Transverse colon (tissue), 4 donors: Measurements from ENCODE around the gene NR0B2. TPM values are rescaled to one million over a fixed set of nuclear protein-coding genes. Genes with fewer than 3 reads are reported as not detected.

Experiments
- DNase-seq: peaks from one replicate; pipeline ENCODE4 v3.0.0-alpha.2; 2019
- H3K27ac ChIP-seq, 4 donors: fragments of 200-600 bp; sonication (generic); 2 replicates each; pipeline ENCODE4 v1.5.1; 2016 to 2018; ENCODE audit warnings: inconsistent platforms in 4 of 4
- H3K27me3 ChIP-seq: fragments of 200-600 bp; sonication (generic); 2 replicates; pipeline ENCODE4 v1.5.1; 2017; ENCODE audit warnings: inconsistent platforms
- H3K36me3 ChIP-seq, 4 donors: fragments of 200-600 bp; sonication (generic); 2 replicates each; pipeline ENCODE4 v1.5.1; 2017 to 2019; ENCODE audit warnings: inconsistent platforms in 4 of 4
- H3K4me1 ChIP-seq, 4 donors: fragments of 200-600 bp; sonication (generic); 2 replicates each; pipeline ENCODE4 v1.5.1; 2017 to 2020; ENCODE audit warnings: inconsistent platforms in 4 of 4
- H3K4me3 ChIP-seq, 4 donors: fragments of 200-600 bp; sonication (generic); 1 replicate in 1 of 4; 2 replicates in 3 of 4; pipeline versions ENCODE4 v1.5.1 to v1.6.1; 2017 to 2019; ENCODE audit warnings: inconsistent platforms in 4 of 4
- H3K9me3 ChIP-seq, 2 donors: fragments of 200-600 bp; sonication (generic); 2 replicates each; pipeline ENCODE4 v1.5.1; 2017 to 2019; ENCODE audit warnings: inconsistent platforms in 2 of 2
- CTCF ChIP-seq, 5 experiments: fragments of 200-600 bp in 3 of 5; fragments of 450-650 bp in 2 of 5; sonication (generic) in 3 of 5; IDR thresholded peaks; 1 replicate in 2 of 5; 2 replicates in 3 of 5; pipeline ENCODE4 v1.5.1; 2016 to 2017; ENCODE audit warnings: antibody characterized with exemption in 5 of 5, inconsistent platforms in 3 of 5, mild to moderate bottlenecking in 2 of 5, moderate library complexity in 1 of 5
- EP300 ChIP-seq: sonication (generic); formaldehyde crosslinking; IDR thresholded peaks from one replicate; pipeline ENCODE4 v1.6.1; 2017; ENCODE audit warnings: antibody characterized with exemption, low read depth
- POLR2A ChIP-seq: fragments of 450-650 bp; IDR thresholded peaks from one replicate; pipeline ENCODE4 v1.6.1; 2016; ENCODE audit warnings: antibody characterized with exemption, mild to moderate bottlenecking, moderate library complexity
- POLR2AphosphoS5 ChIP-seq, 3 donors: sonication (generic); formaldehyde crosslinking; IDR thresholded peaks; one replicate each; pipeline ENCODE4 v1.6.1; 2016; ENCODE audit warnings: antibody characterized with exemption in 3 of 3
- WGBS, 2 donors: methylation state at CpG; one replicate each; pipeline ENCODE4 v1.1.5; 2018; ENCODE audit warnings: low coverage in 1 of 2; 5-methylcytosine and 5-hydroxymethylcytosine counted together
- in situ Hi-C, 4 donors: fragments of 200-750 bp; cut with MboI; loops; one replicate each; pipeline versions ENCODE4 v1.15.0 to v1.15.1; 2017; ENCODE audit warnings: low sequenced_read_pairs in 3 of 4, low pct_ligation_motif_present in 1 of 4, low pct_unique_long_range_greater_than_20kb in 1 of 4
- intact Hi-C: fragments of 100-400 bp; cut with DNase I; formaldehyde crosslinking; loops from one replicate; pipeline ENCODE4 v1.15.1; 2023; ENCODE audit warnings: low total_unique reads
- total RNA-seq, 4 donors: library from RNA; depleted of rRNA; stranded (reverse); fragments of >200 nt; gene quantifications; one replicate each; pipeline ENCODE4 v1.1.0, GENCODE V29; 2016

NR0B2 gene
- total RNA-seq, 4 donors from 2014 or later, result 0.95 to 2.7 TPM; not detected in 2

- DNase-seq, result no peak
- peaks cover 0 to 20% (median 12%) of the 10 kb centered on the region in 4 donors for H3K4me1 ChIP-seq
- peaks cover 44% of the 10 kb centered on the region for H3K27me3 ChIP-seq
- peak overlapping the region; percentile 21 to 71 (median 64) for H3K4me3 ChIP-seq
- 18% methylated on average over 13 of the region's 13 CpGs; no CpG with 5 or more reads in 1 of the 2 donors for WGBS, 2 donors
- H3K36me3 ChIP-seq, result no peaks in the 10 kb centered on the region
- TF ChIP-seq POLR2A, result no peak
- intact Hi-C loops (no loop called here), in situ Hi-C loops (no loop called here)
- H3K9me3 ChIP-seq, result no peaks in the 10 kb centered on the region
- H3K27ac ChIP-seq, result peak overlapping the region; percentile 64 to 83 (median 78)
Measured at GRCh38 chr1:26959270-26959669, 45.5 kb upstream of the NR0B2 start.

GRCh38 chr1:26957306-26957705 is 43.5 kb upstream of the NR0B2 start:
- in situ Hi-C loops, result no loop called here
- TF ChIP-seq CTCF (IDR thresholded peaks at IDR 0.05) (no peak), POLR2AphosphoS5 (IDR thresholded peaks at IDR 0.05) (no peak), POLR2A (no peak), EP300 (no peak)
- DNase-seq, result no peak
- Histone ChIP-seq H3K36me3 (no peaks in the 10 kb centered on the region), H3K4me3 (no peak overlapping the region), H3K27me3 (peaks cover 44% of the 10 kb centered on the region), H3K4me1 (peaks cover 0 to 20% (median 12%) of the 10 kb centered on the region in 4 donors), H3K27ac (no peak overlapping the region), H3K9me3 (no peaks in the 10 kb centered on the region)
- intact Hi-C loops, result no loop called here
- WGBS, 2 donors, result 88 to 90% methylated on average over 3 of the region's 3 CpGs

GRCh38 chr1:26956321-26956720 is 42.5 kb upstream of the NR0B2 start:
- WGBS, 2 donors, result 86 to 94% methylated on average over 2 to 3 of the region's 3 CpGs
- in situ Hi-C loops (no loop called here), intact Hi-C loops (no loop called here)
- Histone ChIP-seq H3K27ac (no peak overlapping the region), H3K36me3 (no peaks in the 10 kb centered on the region), H3K4me1 (peaks cover 0 to 19% (median 10%) of the 10 kb centered on the region in 4 donors), H3K27me3 (peaks cover 44% of the 10 kb centered on the region), H3K9me3 (no peaks in the 10 kb centered on the region), H3K4me3 (no peak overlapping the region)
- TF ChIP-seq EP300 (no peak), POLR2A (no peak)
- no peak for DNase-seq

- in situ Hi-C loops, result no loop called here
- peaks cover 15% of the 10 kb centered on the region for H3K27me3 ChIP-seq
- intact Hi-C loops, result no loop called here
- no peak for DNase-seq
- no peak overlapping the region for H3K27ac ChIP-seq
- TF ChIP-seq POLR2AphosphoS5 (IDR thresholded peaks at IDR 0.05) (no peak), EP300 (no peak), POLR2A (no peak), CTCF (IDR thresholded peaks at IDR 0.05) (no peak)
- no peaks in the 10 kb centered on the region for H3K4me1 ChIP-seq
- WGBS, 2 donors, result 96 to 100% methylated on average over 1 to 5 of the region's 5 CpGs
- H3K36me3 ChIP-seq, result no peaks in the 10 kb centered on the region
- H3K9me3 ChIP-seq, result no peaks in the 10 kb centered on the region
- no peak overlapping the region for H3K4me3 ChIP-seq
Measured at GRCh38 chr1:26953374-26953773, 39.6 kb upstream of the NR0B2 start.

- Histone ChIP-seq H3K9me3 (no peaks in the 10 kb centered on the region), H3K4me1 (peaks cover 0 to under 1% (median 0%) of the 10 kb centered on the region in 4 donors), H3K27ac (no peak overlapping the region), H3K36me3 (no peaks in the 10 kb centered on the region), H3K27me3 (peaks cover under 1% of the 10 kb centered on the region), H3K4me3 (no peak overlapping the region)
- WGBS, 2 donors, result 86 to 100% methylated on average over 1 to 24 of the region's 24 CpGs
- in situ Hi-C loops (no loop called here), intact Hi-C loops (no loop called here)
- DNase-seq, result no peak
- TF ChIP-seq POLR2A (no peak), EP300 (no peak), CTCF (IDR thresholded peaks at IDR 0.05) (no peak), POLR2AphosphoS5 (IDR thresholded peaks at IDR 0.05) (no peak)
Measured at GRCh38 chr1:26951821-26952497, 38.2 kb upstream of the NR0B2 start.
